WI38 (cell line): ENCODE results near the gene KCNQ1OT1.

Source experiments
- H3K4me3 ChIP-seq: 2 replicates; pipeline ENCODE4 v1.5.1; 2011; ENCODE audit warnings: low read depth, mild to moderate bottlenecking, control low read depth, low read length
- CTCF ChIP-seq: IDR thresholded peaks from 2 replicates; pipeline ENCODE4 v1.5.1; 2012; ENCODE audit warnings: low read depth, mild to moderate bottlenecking, control low read depth, low read length

Gene KCNQ1OT1

DNA sequence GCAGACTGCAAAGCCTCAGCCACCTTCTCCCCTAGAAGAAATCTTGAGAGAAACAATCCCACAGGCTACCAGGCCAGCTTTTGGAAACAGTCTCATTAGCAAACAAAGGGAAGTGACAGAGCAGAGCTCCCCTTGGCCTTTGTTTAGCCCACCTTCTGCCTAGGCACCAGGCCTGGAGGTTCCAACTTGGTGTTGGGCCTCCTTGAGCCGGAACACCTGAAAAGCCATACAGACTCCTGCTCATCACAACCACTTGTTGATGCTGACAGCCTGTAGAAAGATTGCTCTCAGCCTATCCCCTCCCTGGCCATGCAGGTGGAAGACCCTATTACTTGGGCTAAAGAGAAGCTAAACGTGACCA is 26.6 kb downstream of the KCNQ1OT1 start:
- H3K4me3 ChIP-seq = no peak overlapping the region
- TF ChIP-seq CTCF = no peak

DNA sequence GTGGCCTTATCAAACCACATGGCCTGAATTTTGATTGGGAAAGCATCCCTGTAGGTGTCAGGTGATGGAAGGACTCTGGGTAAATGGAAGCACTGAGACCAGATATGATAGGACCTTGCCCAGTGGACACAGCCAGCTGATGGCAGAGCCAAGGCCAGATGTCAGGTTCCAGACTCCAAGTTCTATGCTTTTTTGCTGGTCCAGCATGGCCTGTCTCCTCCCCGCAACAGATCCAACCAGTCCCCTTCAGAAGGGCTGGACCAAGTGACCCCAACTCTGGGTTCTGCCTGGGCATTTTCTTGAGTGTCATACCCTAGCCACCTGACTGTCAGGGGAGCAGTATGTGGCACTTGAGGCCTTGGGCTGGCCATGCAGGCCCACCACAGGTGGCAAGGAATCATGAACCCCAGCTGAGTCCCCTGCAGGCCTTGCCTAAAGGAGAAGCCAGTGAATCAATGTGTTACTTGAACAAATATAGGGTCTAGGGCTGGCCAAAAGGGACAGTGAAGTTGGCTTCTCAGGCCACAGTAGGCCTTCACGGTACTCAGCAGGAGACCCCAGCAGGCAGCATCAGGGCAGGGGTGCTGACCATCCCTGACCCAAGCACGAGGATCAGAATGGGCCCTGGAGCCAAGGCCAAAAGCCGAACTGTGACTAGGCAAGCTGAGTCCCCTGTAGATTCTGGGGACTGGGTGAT is 27.1 kb downstream of the KCNQ1OT1 start:
- no peak overlapping the region for H3K4me3 ChIP-seq
- TF ChIP-seq CTCF = no peak

- no peak overlapping the region for H3K4me3 ChIP-seq
These were observed 28.0 kb downstream of the KCNQ1OT1 start for GRCh38 chr11:2671748-2672147.

DNA sequence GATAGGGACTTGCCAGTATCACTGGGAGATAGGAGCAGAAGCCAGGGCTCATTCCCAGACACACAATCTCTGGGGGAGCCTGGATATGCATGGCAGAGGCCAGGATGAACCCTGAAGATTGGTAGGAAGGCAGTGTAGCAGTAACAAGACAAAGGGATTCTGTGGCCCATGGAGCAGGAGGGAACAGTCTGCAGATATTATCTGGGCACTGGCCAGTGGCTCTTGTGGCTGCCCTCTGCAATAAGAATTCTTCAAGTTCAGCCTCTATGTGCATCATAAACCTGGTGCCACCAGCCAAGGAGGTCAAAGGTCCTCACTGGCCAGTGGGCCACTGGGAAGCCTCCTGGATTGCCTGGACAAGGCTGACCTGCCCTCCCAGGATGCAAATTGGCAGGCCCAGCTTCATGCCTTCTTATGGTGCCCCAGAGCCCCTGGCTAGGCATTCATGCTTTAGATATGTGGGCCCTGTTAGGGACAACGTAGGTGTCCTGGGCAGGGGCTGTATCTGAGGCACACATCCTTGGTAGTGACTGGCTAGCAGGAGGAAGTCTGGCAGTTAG is 29.2 kb downstream of the KCNQ1OT1 start:
- TF ChIP-seq CTCF = no peak
- H3K4me3 ChIP-seq = no peak overlapping the region

More at GRCh38 chr11:2671748-2672147, 28.0 kb downstream of the KCNQ1OT1 start:
- TF ChIP-seq CTCF = no peak

GRCh38 chr11:2669634-2670469 is 29.9 kb downstream of the KCNQ1OT1 start:
- no peak for TF ChIP-seq CTCF
- no peak overlapping the region for H3K4me3 ChIP-seq

GRCh38 chr11:2668876-2669275 is 30.9 kb downstream of the KCNQ1OT1 start:
- no peak for TF ChIP-seq CTCF
- H3K4me3 ChIP-seq = no peak overlapping the region

GRCh38 chr11:2667940-2668339 is 31.9 kb downstream of the KCNQ1OT1 start:
- TF ChIP-seq CTCF = no peak
- no peak overlapping the region for H3K4me3 ChIP-seq
